WI38 (cell line): Measurements from ENCODE around the gene WDR6.

ENCODE experiments used
- H3K4me3 ChIP-seq: 2 replicates; pipeline ENCODE4 v1.5.1; 2011; ENCODE audit warnings: low read depth, mild to moderate bottlenecking, control low read depth, low read length
- CTCF ChIP-seq: IDR thresholded peaks from 2 replicates; pipeline ENCODE4 v1.5.1; 2012; ENCODE audit warnings: low read depth, mild to moderate bottlenecking, control low read depth, low read length

WDR6 gene

GRCh38 chr3:48983096-48983495 is 24.1 kb upstream of the WDR6 start:
- no peak for TF ChIP-seq CTCF
- H3K4me3 ChIP-seq, result no peak overlapping the region

GRCh38 chr3:48984663-48985062 is 22.5 kb upstream of the WDR6 start:
- H3K4me3 ChIP-seq, result no peak overlapping the region
- TF ChIP-seq CTCF, result no peak

- H3K4me3 ChIP-seq, result no peak overlapping the region
- TF ChIP-seq CTCF, result no peak
Observed at GRCh38 chr3:48985831-48986376, 21.3 kb upstream of the WDR6 start.

GRCh38 chr3:48989126-48989795 is 17.9 kb upstream of the WDR6 start:
- no peak for TF ChIP-seq CTCF
- peak overlapping the region; percentile 80 for H3K4me3 ChIP-seq

GRCh38 chr3:48989796-48990635 is 17.2 kb upstream of the WDR6 start, which contains the start of gene P4HTM:
Gene P4HTM, plus strand, starts transcription at chr3:48990241. Its CDS starts 16 bp downstream, at chr3:48990257.
- peak within 1 kb of the TSS; percentile 80 for H3K4me3 ChIP-seq
- peak; percentile 31 for TF ChIP-seq CTCF

GRCh38 chr3:48990636-48991469 is 16.3 kb upstream of the WDR6 start:
- no peak for TF ChIP-seq CTCF
- H3K4me3 ChIP-seq, result peak overlapping the region; percentile 80
